ENCODE measurements around the gene FMO5.
"Not testable (repeated sequence)": the region's sequence is repeated elsewhere in the genome, so short reads cannot be mapped to it uniquely, and the experiment has no call there.

The FMO5 gene

GRCh38 chr1:147238053-147238902 is 13.1 kb upstream of the FMO5 start:
- H3K27me3 ChIP-seq = no peaks in the 10 kb centered on the region
- peaks cover 8 to 11% of the 10 kb centered on the region in 2 experiments for H3K4me1 ChIP-seq (ENCODE audit: control insufficient read depth in 1 of 2, insufficient read depth in 1 of 2, low read depth in 1 of 2, low read length in 1 of 2)
- TF ChIP-seq CTCF (IDR thresholded peaks at IDR 0.05) = no peak
- H3K4me3 ChIP-seq (ENCODE audit: low read depth in 1 of 2, low read length in 1 of 2) = no peak overlapping the region
- no peaks in the 10 kb centered on the region for H3K36me3 ChIP-seq
- no peaks in the 10 kb centered on the region for H3K9me3 ChIP-seq
- no peak overlapping the region for H3K27ac ChIP-seq

GRCh38 chr1:147236959-147237791 is 12.0 kb upstream of the FMO5 start:
- Histone ChIP-seq H3K27ac (no peak overlapping the region), H3K4me3 (ENCODE audit: low read depth in 1 of 2, low read length in 1 of 2) (no peak overlapping the region), H3K4me1 (ENCODE audit: control insufficient read depth in 1 of 2, insufficient read depth in 1 of 2, low read depth in 1 of 2, low read length in 1 of 2) (peaks cover 3 to 4% of the 10 kb centered on the region in 2 experiments), H3K36me3 (no peaks in the 10 kb centered on the region), H3K9me3 (no peaks in the 10 kb centered on the region), H3K27me3 (no peaks in the 10 kb centered on the region)
- TF ChIP-seq CTCF (IDR thresholded peaks at IDR 0.05) = no peak

- Histone ChIP-seq H3K27ac (no peak overlapping the region), H3K9me3 (no peaks in the 10 kb centered on the region), H3K36me3 (no peaks in the 10 kb centered on the region), H3K27me3 (no peaks in the 10 kb centered on the region), H3K4me1 (ENCODE audit: control insufficient read depth in 1 of 2, insufficient read depth in 1 of 2, low read depth in 1 of 2, low read length in 1 of 2) (no peaks in the 10 kb centered on the region), H3K4me3 (ENCODE audit: low read depth in 1 of 2, low read length in 1 of 2) (no peak overlapping the region)
- no peak for TF ChIP-seq CTCF (IDR thresholded peaks at IDR 0.05)
These were observed 11.3 kb upstream of the FMO5 start for GRCh38 chr1:147236448-147236847.

GRCh38 chr1:147235822-147236221 is 10.7 kb upstream of the FMO5 start:
- no peaks in the 10 kb centered on the region for H3K9me3 ChIP-seq
- H3K36me3 ChIP-seq = no peaks in the 10 kb centered on the region
- no peaks in the 10 kb centered on the region for H3K27me3 ChIP-seq
- no peak overlapping the region for H3K27ac ChIP-seq
- H3K4me3 ChIP-seq (ENCODE audit: low read depth in 1 of 2, low read length in 1 of 2) = no peak overlapping the region
- TF ChIP-seq CTCF (IDR thresholded peaks at IDR 0.05) = no peak
- no peaks in the 10 kb centered on the region for H3K4me1 ChIP-seq (ENCODE audit: control insufficient read depth in 1 of 2, insufficient read depth in 1 of 2, low read depth in 1 of 2, low read length in 1 of 2)

GRCh38 chr1:147233903-147234302 is 8.8 kb upstream of the FMO5 start:
- not testable (repeated sequence) for H3K4me3 ChIP-seq (ENCODE audit: low read depth in 1 of 2, low read length in 1 of 2); H3K4me1 ChIP-seq (ENCODE audit: control insufficient read depth in 1 of 2, insufficient read depth in 1 of 2, low read depth in 1 of 2, low read length in 1 of 2); H3K9me3 ChIP-seq; H3K27ac ChIP-seq; H3K36me3 ChIP-seq; H3K27me3 ChIP-seq

- not testable (repeated sequence) for H3K27me3 ChIP-seq; H3K36me3 ChIP-seq; H3K4me1 ChIP-seq (ENCODE audit: control insufficient read depth in 1 of 2, insufficient read depth in 1 of 2, low read depth in 1 of 2, low read length in 1 of 2); H3K9me3 ChIP-seq; H3K27ac ChIP-seq; H3K4me3 ChIP-seq (ENCODE audit: low read depth in 1 of 2, low read length in 1 of 2)
These were observed 5.9 kb upstream of the FMO5 start for GRCh38 chr1:147231032-147231431.

Measured in neutrophil (primary cell).